HG02588 (cell line): ENCODE results near the gene C2orf92.

Source experiments
- ATAC-seq: cut with Tn5 transposase; IDR thresholded peaks from one replicate; pipeline ENCODE4 v1.9.1; 2021; ENCODE audit warnings: mild to moderate bottlenecking, moderate library complexity; ENCODE audit not compliant: unreplicated experiment

C2orf92 gene

GRCh38 chr2:97740590-97741182, 71.2 kb downstream of the C2orf92 start:
- ATAC-seq, result no peak

GRCh38 chr2:97741251-97741650, 71.7 kb downstream of the C2orf92 start:
- no peak for ATAC-seq

GRCh38 chr2:97741686-97742085, 72.2 kb downstream of the C2orf92 start:
- ATAC-seq, result no peak

- no peak for ATAC-seq
Observed at GRCh38 chr2:97742381-97742847, 72.9 kb downstream of the C2orf92 start.

GRCh38 chr2:97743913-97744312, 74.4 kb downstream of the C2orf92 start:
- no peak for ATAC-seq

GRCh38 chr2:97745474-97746174, 76.1 kb downstream of the C2orf92 start:
- ATAC-seq, result no peak

- no peak for ATAC-seq
Observed at GRCh38 chr2:97747285-97747684, 77.8 kb downstream of the C2orf92 start.

GRCh38 chr2:97747716-97748115, 78.2 kb downstream of the C2orf92 start:
- ATAC-seq, result no peak

GRCh38 chr2:97749581-97749980, 80.1 kb downstream of the C2orf92 start:
- ATAC-seq, result no peak

GRCh38 chr2:97750017-97750416, 80.5 kb downstream of the C2orf92 start:
- ATAC-seq, result no peak

- no peak for ATAC-seq
Observed at GRCh38 chr2:97751752-97752151, 82.2 kb downstream of the C2orf92 start.
